Measurements from ENCODE around the gene TMEM50A. TPM values are rescaled to one million over a fixed set of nuclear protein-coding genes. Genes with fewer than 3 reads are reported as not detected.
A peak's percentile ranks its signal among the peaks of the same experiment; 100 is the strongest.

The TMEM50A gene
- total and polyA plus RNA-seq, 2 of the 13 experiments (the other 11 are each of a cell fraction or from before 2014, with no cell fraction given) = 51.2 to 61.2 TPM

GRCh38 chr1:25338188-25338981 is at the start of gene TMEM50A (continued):
- TF ChIP-seq ZMYM2 (CRISPR knock-in tag; IDR thresholded peaks at IDR 0.05) (0 out of 2 replicates have a peak, but pooled peaks have one; percentile 25), ZNF564 (CRISPR knock-in tag; IDR thresholded peaks at IDR 0.05) (no peak), POLR2AphosphoS2 (IDR thresholded peaks at IDR 0.05; ENCODE audit: low read depth, low read length) (no peak), ARID5B (CRISPR knock-in tag; IDR thresholded peaks at IDR 0.05) (peak; percentile 49), CERS6 (CRISPR knock-in tag; IDR thresholded peaks at IDR 0.05) (no peak), GATA4 (IDR thresholded peaks at IDR 0.05; ENCODE audit: borderline replicate concordance, low read depth) (no peak; the same call in 1 of the 2 replicates), NFYB (CRISPR knock-in tag; IDR thresholded peaks at IDR 0.05) (no peak), ZMAT3 (CRISPR knock-in tag; conservative IDR thresholded peaks at IDR 0.05) (no peak), ONECUT2 (CRISPR knock-in tag; IDR thresholded peaks at IDR 0.05) (no peak), ZNF101 (CRISPR knock-in tag; IDR thresholded peaks at IDR 0.05; ENCODE audit: borderline replicate concordance, low read depth) (no peak), CTCF (CRISPR knock-in tag; IDR thresholded peaks at IDR 0.05) (no peak; the same call in 1 of the 2 replicates), ZNF792 (CRISPR knock-in tag; IDR thresholded peaks at IDR 0.05) (no peak), ZNF33A (CRISPR knock-in tag; IDR thresholded peaks at IDR 0.05; ENCODE audit: borderline replicate concordance) (no peak), BORCS8-MEF2B (CRISPR knock-in tag; IDR thresholded peaks at IDR 0.05) (peak; percentile 31; the same call in 1 of the 2 replicates), HES4 (CRISPR knock-in tag; IDR thresholded peaks at IDR 0.05; ENCODE audit: borderline replicate concordance) (no peak; the same call in 1 of the 2 replicates), EED (CRISPR knock-in tag; IDR thresholded peaks at IDR 0.05) (no peak), ZNF543 (CRISPR knock-in tag; IDR thresholded peaks at IDR 0.05) (no peak), SPEN (CRISPR knock-in tag; IDR thresholded peaks at IDR 0.05; ENCODE audit: low read depth) (peak; percentile 65; the same call in 1 of the 2 replicates), ZNF552 (CRISPR knock-in tag; IDR thresholded peaks at IDR 0.05; ENCODE audit: borderline replicate concordance) (no peak), MYPOP (CRISPR knock-in tag; IDR thresholded peaks at IDR 0.05) (no peak), ZNF33B (CRISPR knock-in tag; IDR thresholded peaks at IDR 0.05) (no peak), PCBP1 (IDR thresholded peaks at IDR 0.05; ENCODE audit: borderline replicate concordance, low read depth, low read length) (no peak)
